Airway epithelial cell (primary cell): ENCODE data around the gene DIMT1. TPM values are rescaled to one million over a fixed set of nuclear protein-coding genes. Genes with fewer than 3 reads are reported as not detected.

Experiments
- total RNA-seq: library from RNA; depleted of rRNA; stranded (reverse); fragments of >200 nt; gene quantifications from 2 replicates; pipeline ENCODE4 v1.2.3, GENCODE V29; 2015

The DIMT1 gene
- 26.9 and 29.1 TPM in 2 replicates for total RNA-seq

GRCh38 chr5:62403411-62404250 lies at the start of gene DIMT1:
Gene DIMT1, minus strand, starts transcription at chr5:62403905. Its CDS starts 133 bp downstream, at chr5:62403772.

DNA sequence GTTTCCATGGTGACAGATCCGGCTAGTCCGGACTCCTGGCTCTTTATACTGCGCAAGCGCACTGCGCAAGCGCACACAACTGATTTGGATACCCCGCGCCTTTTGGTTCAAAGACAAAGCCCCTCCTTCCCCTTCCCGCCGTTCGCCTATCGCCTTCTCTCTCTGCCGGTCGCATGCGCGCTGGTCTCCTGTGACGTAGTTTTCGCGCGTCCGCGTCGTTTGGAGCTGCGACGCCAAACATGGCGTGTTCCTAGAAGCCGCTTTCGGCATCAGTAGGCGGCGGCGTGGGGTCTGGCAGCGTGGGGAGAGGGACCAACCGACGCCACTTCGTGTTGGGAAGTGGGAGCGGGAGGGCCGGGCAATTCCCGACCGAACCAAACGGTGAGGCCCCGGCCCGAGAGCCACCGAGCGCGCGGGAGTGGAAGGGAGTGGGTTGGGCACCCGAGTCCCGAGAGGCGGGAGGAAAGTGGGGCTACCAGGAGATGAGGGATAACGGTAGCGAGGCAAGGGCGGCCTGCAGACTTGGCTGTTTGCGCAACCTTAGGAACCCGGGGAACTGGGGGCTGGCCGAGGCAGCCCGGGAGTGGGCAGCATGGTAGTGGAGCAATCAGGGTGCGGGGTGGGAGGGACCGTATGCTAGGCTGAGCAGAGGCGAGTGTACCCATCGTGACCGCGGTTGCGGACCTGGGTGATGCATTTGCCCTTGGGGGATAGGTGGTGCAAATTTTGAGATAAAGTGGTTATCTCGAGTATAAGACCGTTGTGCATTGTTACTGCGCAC lies 9.0 kb upstream of the DIMT1 start, which contains the start of gene IPO11:
Gene IPO11 (plus strand): TSS at position 215 of the 781 bp plus-strand sequence. CDS start 24,517 bp downstream, outside the sequence.

Other genes starting within 250 kb of the DIMT1 start
- 29.1 and 48.1 TPM in 2 replicates for gene KIF2A, start 97.7 kb downstream of the DIMT1 start, total RNA-seq
- 14.1 and 21.3 TPM in 2 replicates for gene IPO11, start 8.9 kb upstream of the DIMT1 start, total RNA-seq
- gene LRRC70, start 174.9 kb upstream of the DIMT1 start, total RNA-seq, result 0.07 and 2.0 TPM in 2 replicates